OCI-LY3 (cell line): ENCODE data around the gene CD109.

Source experiments
- CTCF ChIP-seq: fragments of 200-600, 300-600 bp; sonication (generic); IDR thresholded peaks from 2 replicates; pipeline ENCODE4 v1.5.1; 2014; ENCODE audit warnings: antibody characterized with exemption, low read length, low read depth
- EZH2phosphoT487 ChIP-seq: fragments of 200-600 bp; shearing (Covaris generic); IDR thresholded peaks from 2 replicates; pipeline ENCODE4 v1.6.1; 2018; ENCODE audit warnings: antibody characterized with exemption, mixed run types, low read depth

GRCh38 chr6:73666393-73666792 is 29.6 kb upstream of the CD109 start:
- TF ChIP-seq CTCF (no peak), EZH2phosphoT487 (no peak)
